Astrocyte of the cerebellum (primary cell): Measurements from ENCODE around the gene PRDM8.

Experiments
- DNase-seq: peaks from one replicate; pipeline ENCODE4 v3.0.0-alpha.2; 2011; ENCODE audit warnings: low read depth
- H3K4me3 ChIP-seq: 2 replicates; pipeline ENCODE4 v1.5.1; 2011; ENCODE audit warnings: mild to moderate bottlenecking, low read depth, low read length, moderate library complexity
- in situ Hi-C: cut with HindIII; loops from 2 replicates; pipeline ENCODE4 v1.10.0; 2017; ENCODE audit warnings: low sequenced_read_pairs
- TF ChIP-seq, protein P1 (sequence below): IDR thresholded peaks from 2 replicates; pipeline ENCODE4 v1.5.1; 2012; ENCODE audit warnings: low read length, low read depth, moderate library complexity, mild to moderate bottlenecking; ENCODE audit errors: missing control alignments

Gene PRDM8

GRCh38 chr4:80225595-80225994 lies 28.3 kb downstream of the PRDM8 start:
- DNase-seq: no peak
- no peak overlapping the region for H3K4me3 ChIP-seq
- in situ Hi-C loops: no loop called here
- TF ChIP-seq, protein P1, sequence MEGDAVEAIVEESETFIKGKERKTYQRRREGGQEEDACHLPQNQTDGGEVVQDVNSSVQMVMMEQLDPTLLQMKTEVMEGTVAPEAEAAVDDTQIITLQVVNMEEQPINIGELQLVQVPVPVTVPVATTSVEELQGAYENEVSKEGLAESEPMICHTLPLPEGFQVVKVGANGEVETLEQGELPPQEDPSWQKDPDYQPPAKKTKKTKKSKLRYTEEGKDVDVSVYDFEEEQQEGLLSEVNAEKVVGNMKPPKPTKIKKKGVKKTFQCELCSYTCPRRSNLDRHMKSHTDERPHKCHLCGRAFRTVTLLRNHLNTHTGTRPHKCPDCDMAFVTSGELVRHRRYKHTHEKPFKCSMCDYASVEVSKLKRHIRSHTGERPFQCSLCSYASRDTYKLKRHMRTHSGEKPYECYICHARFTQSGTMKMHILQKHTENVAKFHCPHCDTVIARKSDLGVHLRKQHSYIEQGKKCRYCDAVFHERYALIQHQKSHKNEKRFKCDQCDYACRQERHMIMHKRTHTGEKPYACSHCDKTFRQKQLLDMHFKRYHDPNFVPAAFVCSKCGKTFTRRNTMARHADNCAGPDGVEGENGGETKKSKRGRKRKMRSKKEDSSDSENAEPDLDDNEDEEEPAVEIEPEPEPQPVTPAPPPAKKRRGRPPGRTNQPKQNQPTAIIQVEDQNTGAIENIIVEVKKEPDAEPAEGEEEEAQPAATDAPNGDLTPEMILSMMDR: no peak

GRCh38 chr4:80226094-80226493 lies 28.8 kb downstream of the PRDM8 start:
- TF ChIP-seq, protein P1: no peak
- no peak overlapping the region for H3K4me3 ChIP-seq
- in situ Hi-C loops: no loop called here
- DNase-seq: no peak

GRCh38 chr4:80228460-80228859 lies 31.2 kb downstream of the PRDM8 start:
- no peak overlapping the region for H3K4me3 ChIP-seq
- in situ Hi-C loops: no loop called here
- DNase-seq: no peak
- TF ChIP-seq, protein P1: no peak

GRCh38 chr4:80229128-80229527 lies 31.8 kb downstream of the PRDM8 start:
- in situ Hi-C loops: no loop called here
- DNase-seq: no peak
- TF ChIP-seq, protein P1: no peak
- no peak overlapping the region for H3K4me3 ChIP-seq

- no peak overlapping the region for H3K4me3 ChIP-seq
- no peak for DNase-seq
- TF ChIP-seq, protein P1: no peak
- in situ Hi-C loops: no loop called here
Measured at GRCh38 chr4:80229590-80229989, 32.3 kb downstream of the PRDM8 start.

DNA sequence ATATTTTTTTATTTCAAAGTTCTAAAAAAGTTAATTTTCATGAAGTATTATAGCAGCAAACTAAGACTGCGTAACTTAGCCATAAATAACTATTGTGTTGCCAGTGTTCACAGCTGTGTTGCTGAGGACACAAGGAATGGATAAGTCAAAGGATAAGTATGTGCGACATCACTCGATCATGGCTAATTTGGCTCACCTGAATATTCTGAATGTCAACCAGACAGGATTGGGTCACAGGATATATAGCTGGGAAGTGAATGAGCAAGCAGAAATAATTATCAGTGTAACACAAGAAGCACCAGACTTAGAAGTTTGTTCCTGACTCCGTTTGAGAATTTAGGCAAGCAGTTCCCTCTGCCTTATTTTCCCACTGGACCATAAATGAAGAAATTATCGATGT lies 33.9 kb downstream of the PRDM8 start:
- no peak for DNase-seq
- in situ Hi-C loops: no loop called here
- H3K4me3 ChIP-seq: no peak overlapping the region
- TF ChIP-seq, protein P1: no peak
